DMS153 (cell line): ENCODE data around the gene SLC38A3.
"Not testable (repeated sequence)": the region's sequence is repeated elsewhere in the genome, so short reads cannot be mapped to it uniquely, and the experiment has no call there.

Experiments
- DNase-seq: peaks from one replicate; lab custom pipeline; 2025; lab: John Stamatoyannopoulos, UW

The SLC38A3 gene

GRCh38 chr3:50250514-50250913, 45.4 kb downstream of the SLC38A3 start:
- DNase-seq: no peak

GRCh38 chr3:50251220-50251619, 46.1 kb downstream of the SLC38A3 start:
- no peak for DNase-seq

DNA sequence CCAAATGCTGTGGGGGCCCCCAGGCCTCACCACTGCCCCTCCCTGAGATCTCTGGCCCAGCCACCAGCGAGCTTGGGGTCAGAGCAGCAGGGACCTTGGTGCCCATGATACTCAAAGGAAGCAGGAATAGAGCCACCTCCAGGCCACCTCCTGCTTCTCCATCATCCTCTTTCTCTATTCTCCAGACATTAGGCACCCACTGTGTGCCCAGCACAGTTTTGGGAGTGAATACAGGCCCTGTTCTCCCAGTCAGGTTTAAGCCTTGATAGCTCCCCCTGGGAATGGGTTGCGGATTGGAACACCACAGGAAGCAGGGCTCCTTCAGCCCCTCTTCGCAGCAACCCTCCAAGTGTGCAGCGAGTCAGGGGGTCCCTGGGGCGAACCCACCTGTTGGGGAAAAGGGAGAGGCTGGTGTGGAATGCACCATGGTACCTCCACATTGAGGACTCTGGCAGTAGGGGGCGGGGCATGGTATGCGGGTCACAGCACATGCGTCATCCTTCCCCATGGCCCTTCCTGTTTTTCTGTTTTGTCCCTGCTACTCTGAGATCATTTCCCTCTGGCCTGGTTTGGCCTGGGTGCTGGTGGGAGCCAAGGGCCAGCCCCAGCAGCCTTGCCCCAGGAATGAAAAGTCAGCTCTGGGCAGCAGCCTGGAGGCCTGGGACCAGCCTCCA, 49.6 kb downstream of the SLC38A3 start:
- no peak for DNase-seq

GRCh38 chr3:50255251-50255615, 50.2 kb downstream of the SLC38A3 start:
- DNase-seq: no peak

GRCh38 chr3:50256978-50257890, 52.2 kb downstream of the SLC38A3 start:
- DNase-seq: no peak

GRCh38 chr3:50258029-50258680, 53.1 kb downstream of the SLC38A3 start:
- DNase-seq: no peak

DNA sequence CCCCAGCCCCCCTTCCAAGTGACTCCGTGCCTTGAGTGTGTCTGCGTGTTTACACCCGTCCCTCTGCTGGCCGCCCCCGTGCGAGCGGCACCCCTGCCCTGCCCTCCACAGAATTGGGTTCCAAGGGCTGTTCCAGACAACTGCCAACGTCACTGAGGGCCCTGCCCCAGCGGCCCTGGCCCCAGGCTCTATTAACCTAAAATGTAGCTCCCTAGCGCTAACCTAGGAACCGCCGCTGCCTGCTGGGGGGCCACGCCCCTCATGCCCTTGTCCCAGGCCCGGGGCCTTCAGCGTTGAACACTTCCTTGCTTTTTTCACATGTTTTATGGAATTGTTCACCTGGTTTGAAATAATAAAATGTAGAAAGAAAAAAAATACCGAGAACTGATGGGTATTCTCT, 53.9 kb downstream of the SLC38A3 start:
- DNase-seq: no peak

DNA sequence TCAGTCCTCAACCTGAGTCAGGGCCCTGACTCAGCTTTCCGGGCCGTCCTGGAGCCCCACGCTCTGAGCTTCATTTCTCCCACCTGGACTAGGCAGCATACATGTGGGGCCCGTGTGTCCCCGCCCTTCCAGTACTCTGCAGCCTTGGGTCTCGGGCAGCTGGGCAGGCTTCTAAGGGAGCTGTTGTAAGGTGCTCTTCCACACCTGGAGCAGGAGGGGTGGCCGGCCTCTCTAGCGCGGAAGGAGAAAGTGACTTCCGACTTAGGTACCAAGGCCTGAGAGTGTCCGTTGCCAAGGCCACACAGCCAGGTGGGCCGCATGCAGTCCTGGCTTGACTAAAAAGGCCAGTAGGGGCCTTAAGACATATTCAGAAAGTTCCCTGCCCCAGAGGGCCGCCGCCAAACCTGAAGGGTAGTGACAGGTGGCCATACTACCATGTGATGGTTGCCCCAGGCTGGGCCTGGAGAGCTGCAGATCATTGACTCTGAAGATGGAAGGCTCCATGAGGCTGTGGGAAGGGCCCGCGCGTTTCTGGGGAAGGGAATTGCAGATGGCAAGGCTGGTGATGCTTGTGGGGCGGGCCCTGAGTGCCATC, 54.5 kb downstream of the SLC38A3 start:
- no peak for DNase-seq

DNA sequence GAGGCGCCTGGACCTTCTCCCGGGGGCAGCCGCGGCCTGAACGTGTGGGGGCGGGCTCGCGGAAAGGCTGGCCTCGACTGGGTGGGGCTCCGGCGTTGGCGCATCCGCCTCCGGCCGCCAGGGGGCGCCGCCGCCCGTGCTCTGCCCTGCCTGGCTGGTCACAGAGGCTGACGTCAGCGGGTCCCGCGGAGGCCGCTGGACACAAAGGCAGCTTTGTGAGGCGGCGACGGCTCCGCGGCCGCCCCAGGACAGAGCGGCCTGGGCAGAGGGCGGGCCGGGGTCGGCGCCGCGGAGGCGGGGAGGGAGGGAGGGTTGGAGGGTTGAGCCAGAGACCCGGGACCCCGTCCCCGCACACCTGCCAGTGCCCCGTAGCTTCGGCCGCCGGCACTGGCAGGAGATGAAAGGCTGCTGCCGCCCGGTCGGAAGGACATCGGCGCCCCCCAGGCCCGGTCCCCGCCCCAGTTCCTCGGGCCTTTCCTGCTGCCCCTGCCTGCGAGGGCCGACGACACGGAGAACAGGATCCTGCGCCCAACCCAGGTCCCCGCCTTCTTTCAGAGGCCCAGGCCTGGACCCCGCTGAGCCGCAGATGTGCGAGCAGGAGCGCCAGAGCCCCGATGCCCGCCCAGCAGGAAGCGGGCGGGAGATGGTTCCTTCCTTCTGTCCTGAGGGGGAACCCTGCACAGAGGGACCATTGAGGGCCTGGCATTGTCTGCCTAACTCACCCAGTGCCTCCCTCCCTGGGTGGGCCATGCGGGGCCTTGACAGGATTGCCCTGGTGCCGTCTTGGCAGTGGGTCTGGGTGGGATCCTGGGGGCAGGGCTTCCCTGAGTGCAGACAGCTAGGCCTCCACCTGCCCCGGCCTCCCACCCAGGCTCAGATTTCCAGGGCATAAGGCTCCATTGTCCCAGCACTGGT, 55.2 kb downstream of the SLC38A3 start:
- DNase-seq: peak; percentile 39

DNA sequence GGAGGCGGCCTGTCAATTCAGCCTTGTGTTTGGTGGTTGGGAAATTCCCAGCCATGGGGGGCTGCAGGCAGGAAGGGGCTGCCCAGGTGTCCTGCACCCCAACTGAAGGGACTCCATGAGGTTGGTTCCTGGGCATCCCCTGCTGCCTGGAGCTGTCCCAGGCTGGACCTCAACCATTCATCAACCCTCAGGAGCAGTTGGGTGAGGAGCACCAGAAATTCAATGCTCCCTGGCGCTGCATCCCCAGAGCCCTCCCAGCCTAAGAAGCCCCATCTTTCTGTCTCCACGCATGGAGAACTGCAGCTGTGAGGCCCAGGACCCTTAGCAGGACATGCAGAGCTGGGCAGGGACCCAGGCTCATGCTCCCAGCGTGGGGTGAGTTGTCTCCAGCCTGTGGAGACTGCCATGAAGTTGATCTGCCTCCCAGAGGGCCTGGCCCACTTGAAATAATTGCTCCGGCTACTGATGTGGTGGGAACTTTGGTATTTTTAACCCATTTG, 55.9 kb downstream of the SLC38A3 start:
- no peak for DNase-seq

GRCh38 chr3:50261505-50261904, 56.4 kb downstream of the SLC38A3 start:
- DNase-seq: no peak

DNA sequence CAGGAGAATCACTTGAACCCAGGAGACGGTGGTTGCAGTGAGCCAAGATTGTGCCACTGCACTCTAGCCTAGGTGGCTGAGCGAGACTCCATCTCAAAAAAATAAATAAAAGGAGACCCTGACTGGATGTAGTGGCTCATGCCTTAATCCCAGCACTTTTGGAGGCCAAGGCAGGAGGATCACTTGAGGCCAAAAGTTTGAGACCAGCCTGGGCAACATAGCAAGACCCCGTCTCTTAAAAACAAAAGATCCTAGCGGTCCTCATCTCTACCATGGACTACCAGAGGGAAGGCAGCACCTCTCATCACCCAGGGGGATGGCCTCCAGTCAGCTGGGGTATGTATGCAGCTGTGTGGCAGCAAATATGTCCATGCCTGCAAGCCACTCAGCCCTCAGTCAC, 57.1 kb downstream of the SLC38A3 start:
- DNase-seq: not testable (repeated sequence)

GRCh38 chr3:50262778-50263177, 57.7 kb downstream of the SLC38A3 start:
- DNase-seq: no peak

- no peak for DNase-seq
Measured at GRCh38 chr3:50263478-50264382, 58.7 kb downstream of the SLC38A3 start.

DNA sequence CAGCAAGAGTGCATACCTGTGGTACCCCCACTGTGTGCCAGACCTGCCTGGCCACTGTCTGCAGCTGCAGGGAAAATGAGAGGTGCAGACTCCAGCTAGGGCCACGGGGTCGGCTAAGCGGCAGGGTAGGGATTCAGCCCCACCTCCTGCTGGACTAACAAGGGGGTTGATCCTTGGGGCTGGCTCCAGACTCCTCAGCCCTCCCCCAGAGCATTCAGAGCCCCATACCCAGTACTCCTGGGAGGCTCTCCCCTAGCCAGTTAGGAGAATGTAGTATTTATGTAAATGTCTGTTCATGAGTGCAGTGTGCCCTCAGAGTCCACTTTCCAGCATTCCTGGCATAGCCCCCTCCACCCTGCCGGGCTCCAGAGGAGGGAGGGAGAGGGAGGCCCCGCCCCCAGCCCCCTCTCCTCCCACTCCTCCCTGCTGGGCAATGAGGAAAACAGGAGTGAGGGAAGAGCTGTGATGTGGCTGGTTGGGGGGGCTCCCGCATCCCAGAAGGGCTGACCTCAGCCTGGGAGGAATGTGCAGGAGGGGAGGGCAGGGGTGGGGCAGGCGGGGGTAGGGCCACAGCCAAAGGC, 59.4 kb downstream of the SLC38A3 start:
- DNase-seq: no peak

GRCh38 chr3:50264964-50265485, 60.0 kb downstream of the SLC38A3 start:
- DNase-seq: no peak

DNA sequence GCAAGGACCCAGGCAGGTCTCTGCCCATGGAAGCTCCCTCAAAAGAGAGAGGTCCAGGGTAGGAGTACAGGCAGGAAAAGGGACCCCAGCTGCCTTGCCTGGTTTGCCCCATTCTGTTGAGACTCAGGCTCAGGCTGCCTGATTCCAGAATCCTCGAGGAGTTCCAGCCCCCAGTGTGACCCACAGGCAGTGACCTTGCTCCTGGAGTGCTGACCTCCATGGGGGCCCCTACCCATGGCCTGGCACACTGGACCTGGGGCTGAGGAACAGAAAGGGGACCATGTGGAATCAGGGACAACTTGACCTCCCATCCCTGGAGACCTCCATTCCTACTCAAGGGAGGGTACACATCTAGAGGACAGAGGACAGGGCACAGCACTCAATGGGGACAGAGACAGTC, 60.5 kb downstream of the SLC38A3 start:
- DNase-seq: no peak

DNA sequence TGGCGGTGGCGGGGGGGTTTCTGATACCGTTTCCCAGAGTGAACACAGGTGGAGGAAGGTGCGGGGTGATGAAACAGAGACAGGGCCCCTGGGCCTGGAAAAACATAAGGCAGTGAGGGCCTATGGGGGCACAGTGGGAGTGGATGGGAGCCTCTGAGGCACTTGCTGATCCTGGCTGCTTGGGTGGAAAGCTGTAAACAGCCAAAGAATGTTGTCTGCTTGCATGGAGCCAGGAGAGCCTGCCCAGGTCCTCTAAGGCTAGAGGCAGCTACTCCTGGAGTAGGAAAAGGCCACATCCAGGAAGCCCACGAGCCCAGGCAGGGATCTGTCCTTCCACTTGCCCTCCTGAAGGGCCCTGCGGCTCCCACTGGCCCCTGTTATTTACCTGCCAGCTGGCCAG, 60.9 kb downstream of the SLC38A3 start:
- no peak for DNase-seq

GRCh38 chr3:50266836-50267235, 61.8 kb downstream of the SLC38A3 start:
- no peak for DNase-seq
